Stimulated activated naive CD4-positive, alpha-beta T cell (primary cell): ENCODE data around the gene SLC38A7.
A peak's percentile ranks its signal among the peaks of the same experiment; 100 is the strongest.
"Not testable (repeated sequence)": the region's sequence is repeated elsewhere in the genome, so short reads cannot be mapped to it uniquely, and the experiment has no call there.

Experiments
- DNase-seq, 6 experiments: peaks; one replicate each; lab custom pipeline; 2025; lab: John Stamatoyannopoulos, UW

SLC38A7 gene, protein sequence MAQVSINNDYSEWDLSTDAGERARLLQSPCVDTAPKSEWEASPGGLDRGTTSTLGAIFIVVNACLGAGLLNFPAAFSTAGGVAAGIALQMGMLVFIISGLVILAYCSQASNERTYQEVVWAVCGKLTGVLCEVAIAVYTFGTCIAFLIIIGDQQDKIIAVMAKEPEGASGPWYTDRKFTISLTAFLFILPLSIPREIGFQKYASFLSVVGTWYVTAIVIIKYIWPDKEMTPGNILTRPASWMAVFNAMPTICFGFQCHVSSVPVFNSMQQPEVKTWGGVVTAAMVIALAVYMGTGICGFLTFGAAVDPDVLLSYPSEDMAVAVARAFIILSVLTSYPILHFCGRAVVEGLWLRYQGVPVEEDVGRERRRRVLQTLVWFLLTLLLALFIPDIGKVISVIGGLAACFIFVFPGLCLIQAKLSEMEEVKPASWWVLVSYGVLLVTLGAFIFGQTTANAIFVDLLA

DNA sequence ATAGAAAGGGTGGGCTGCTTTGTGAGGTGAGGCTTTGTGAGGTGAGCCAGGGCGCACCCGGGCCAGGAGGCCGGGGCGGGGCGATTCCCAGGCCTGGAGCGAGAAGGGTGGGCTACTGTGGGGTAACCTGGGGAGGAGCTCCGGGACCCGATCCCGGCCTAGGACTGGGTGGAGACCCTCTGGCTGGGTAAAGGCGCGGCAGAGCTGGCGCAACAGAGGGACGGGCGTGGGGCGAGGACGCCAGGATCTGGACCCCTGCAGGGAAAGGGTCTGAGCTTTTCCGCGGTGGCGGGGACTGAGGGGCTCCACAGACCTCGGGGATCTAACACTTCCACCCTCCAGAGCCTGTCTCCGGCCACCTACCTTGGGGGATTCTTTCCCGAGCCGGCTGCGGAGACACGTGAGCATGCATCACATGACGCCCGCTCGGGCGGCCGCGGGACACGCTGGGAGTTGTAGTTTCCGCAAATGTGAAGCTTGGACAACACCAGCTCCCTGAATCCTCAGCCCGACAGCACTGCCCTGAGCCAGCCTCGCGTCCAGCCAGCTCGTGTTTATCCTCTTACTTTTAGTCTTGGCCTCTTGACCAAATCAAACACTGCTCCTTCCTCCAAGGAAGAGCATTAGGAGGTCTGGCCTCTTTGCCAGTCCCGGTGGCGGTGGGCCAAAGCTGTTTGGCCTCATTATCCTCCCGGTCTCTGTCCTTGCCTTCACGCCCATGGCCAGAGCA, at the start of gene SLC38A7:
Gene SLC38A7 (minus strand): TSS at position 417 of the 730 bp plus-strand sequence. CDS start 4,644 bp downstream, outside the sequence.
- peak; percentile 36 to 63 (median 58) for DNase-seq

DNA sequence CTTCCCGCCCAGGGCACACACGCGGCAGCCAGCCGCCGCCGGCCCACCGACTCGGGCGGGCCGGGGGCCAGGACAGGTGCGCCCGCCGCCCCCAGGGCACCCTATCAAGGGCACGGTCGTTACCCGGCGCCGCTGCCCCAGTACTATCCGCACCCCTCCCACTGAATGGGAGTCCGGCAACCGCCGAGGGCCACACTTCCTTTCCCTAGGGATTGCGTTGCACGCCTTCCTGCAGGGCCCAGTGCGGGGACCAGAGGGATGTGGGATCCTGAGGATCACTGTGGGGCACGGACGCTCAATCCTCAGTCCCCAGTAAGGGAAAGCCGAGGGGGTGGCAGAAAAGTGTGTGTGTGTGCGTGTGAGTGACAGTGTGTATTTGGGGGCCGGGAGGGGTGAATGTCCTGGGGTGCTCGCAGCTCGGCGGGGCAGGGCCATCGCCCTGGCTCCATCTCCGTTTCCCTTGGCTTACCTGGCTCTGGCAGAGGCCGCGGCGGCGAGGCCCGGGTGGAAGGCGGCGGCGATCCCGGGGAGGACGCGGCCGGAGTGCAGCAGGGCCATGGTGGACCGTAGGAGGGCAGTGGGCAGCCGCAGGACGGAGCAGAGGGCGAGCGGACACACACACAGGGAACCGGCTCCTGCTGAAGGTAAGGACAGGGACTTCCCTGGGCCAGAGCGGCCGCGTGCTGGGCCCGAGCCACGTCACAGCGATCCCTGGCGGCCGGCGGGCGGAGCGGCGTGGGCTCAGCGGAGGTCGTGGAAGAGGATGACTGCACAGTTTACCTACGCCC, 49.3 kb upstream of the SLC38A7 start, which contains the start of gene GOT2:
Gene GOT2 (minus strand): TSS at position 646 of the 788 bp plus-strand sequence. CDS start 88 bp downstream, at position 558.
- DNase-seq: peak; percentile 48 to 78 (median 59)

DNA sequence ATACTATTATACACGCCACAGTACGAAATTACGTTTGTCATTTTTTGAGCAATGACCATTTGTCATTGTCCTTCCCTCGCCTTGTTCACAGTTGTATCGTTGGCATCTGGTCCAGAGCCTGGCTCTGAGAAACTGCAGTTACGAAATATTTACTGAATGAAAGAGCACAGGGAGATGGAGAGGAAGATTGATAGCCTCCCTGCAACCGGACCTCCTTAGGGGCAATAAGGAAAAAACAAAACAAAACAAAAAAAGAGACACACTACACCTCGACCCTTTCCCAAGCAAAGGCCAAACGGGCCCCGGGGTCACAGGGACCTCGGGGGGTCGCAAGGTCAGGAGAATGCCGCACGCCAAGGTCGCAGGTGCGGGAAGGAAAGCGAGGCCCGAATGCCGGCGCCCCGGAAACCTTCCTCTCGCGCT, 48.7 kb upstream of the SLC38A7 start:
- DNase-seq: no peak

DNA sequence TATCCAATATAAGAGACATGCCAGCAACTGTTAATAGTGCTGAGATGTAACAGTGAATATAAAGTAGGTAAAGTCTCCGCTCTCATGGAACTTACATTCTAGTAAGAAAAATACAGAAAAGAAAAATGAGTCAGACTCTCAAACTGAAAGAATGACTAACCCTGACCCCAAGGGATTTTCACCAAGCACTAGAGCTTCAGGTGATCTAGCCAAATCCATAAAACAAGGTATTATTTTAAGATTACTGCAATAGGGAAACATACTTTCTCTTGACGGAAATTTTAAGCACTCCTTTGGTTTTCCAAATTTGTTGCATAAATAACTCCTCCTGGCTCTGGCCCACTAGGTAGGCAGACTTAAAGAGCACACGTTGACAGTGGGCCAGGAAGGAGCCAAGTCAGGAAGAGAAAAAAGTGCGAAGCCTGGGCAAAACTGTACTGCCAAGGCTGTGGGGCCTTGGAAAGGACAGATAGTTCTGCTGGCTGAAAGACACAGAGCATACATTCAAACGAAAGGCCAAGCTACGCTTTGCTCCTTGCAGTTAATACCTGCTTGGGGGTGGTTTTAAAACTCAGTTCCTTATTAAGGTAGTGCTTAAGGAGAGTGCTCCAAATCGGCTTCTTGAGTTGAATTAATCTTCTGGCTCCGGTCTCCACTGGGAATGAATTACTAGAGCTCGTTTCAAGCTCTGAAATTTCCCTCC, 48.1 kb upstream of the SLC38A7 start:
- DNase-seq: no peak

DNA sequence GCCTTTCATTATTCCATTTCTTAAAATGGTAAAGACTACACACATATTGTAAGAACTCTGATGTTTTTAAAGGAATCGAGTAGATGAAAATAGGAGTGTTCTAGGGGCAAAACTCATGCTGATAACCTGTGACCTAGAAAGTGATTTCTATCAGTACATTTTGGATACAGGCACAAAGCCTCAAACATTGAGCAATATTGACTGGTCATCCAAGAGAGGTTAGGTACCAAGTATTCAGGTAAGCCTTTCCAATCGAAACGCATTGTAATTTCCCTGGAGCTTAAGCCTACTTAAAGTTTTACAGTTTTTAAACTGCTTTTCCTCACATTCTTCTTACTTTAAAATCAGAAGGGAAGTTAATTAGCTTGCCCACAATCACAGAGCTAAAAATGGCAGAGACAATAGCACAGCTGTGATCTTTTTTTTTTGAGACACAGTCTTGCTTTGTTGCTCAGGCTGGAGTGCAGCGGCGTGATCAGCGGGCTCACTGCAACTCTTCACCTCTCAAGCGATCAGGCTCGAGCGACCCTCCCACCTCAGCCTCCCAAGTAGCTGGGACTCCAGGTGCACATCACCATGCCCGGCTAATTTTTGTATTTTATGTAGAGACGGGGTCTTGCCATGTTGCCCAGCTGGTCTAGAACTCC, 46.3 kb upstream of the SLC38A7 start:
- DNase-seq: no peak

DNA sequence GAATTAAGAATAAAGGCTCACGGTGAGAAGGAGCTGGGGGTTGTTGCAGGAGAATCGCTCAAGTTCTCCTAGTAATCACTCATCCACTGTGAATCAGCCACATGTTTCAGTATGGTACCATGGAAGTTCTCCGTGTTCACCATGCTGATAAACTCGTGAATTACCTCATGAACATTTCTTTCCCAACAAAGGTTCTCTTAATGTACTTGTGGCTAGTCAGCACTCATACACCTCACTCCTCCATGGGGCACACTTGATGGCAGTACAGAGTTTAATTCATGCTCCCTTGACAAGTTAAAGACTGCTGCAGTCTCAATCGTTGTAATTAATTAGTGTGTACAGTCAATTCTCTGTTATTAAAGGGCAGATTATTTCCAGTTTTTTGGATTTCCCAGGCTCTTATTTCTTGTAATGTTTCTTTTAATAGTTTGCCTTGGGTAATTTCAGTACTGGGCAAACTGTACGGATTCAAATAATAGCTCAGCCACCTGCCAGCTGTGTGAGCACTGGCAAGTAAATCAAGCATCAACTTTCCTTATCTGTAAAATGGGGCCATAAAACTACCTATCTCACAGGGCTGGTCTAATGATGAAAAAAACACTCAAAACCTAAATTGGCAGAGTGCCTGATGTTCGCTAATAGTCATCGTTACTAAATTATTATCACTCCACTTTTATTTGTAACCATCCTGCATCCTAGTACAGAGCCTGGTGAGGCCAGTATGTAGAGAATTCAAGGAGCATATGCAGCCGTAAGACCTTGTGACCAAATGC, 43.4 kb upstream of the SLC38A7 start:
- DNase-seq: no peak

DNA sequence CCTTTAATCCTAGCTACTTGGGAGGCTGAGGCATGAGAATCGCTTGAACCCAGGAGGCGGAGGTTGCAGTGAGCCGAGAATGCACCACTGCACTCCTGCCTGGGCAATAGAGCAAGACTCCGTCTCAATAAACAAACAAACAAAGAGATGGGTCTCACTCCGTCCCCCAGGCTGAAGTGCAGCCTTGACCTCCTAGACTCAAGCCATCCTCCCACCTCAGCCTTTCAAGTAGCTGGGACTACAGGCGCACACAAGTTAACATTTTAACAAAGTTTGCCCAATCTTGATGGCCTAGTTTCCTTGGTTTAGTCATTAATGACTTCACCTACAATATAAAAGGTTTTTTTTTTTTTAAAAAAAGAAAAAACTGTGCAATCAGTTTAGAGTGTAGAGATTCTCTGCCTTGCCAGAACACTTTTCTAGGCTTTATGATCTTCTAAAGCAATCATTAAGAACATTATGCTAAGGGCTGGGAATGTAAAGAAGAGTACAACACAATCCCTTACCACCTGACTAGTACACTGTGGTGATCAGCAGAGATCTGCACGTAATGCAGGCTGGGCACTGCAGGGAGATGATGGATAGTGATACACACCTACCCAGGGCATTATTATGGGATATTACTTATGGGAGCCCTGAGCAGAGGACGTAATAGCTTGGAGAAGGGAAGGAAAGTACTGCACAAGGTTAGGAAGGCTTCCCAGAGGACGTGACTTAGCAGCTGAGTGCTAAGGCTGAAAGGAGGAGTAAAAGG, 42.6 kb upstream of the SLC38A7 start:
- DNase-seq: no peak

DNA sequence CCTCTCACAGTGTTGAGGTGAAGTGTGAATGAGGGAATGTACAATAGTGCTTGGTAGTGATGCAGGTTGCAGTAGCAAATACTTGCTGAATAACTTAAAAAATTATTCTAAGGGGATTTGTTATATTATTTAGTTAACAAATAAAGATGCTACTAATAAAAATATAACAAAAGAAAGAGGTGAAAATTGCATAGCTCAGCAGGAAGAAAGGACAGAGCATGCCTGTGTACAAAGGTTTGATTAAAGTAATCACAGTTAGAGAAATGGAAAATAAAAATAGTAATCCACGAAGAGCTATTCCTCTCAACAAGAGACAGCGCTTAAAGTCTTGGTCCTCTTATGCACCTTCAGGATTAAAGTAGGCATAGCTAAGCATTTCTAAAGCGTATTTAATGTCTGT, 38.5 kb upstream of the SLC38A7 start:
- no peak for DNase-seq

DNA sequence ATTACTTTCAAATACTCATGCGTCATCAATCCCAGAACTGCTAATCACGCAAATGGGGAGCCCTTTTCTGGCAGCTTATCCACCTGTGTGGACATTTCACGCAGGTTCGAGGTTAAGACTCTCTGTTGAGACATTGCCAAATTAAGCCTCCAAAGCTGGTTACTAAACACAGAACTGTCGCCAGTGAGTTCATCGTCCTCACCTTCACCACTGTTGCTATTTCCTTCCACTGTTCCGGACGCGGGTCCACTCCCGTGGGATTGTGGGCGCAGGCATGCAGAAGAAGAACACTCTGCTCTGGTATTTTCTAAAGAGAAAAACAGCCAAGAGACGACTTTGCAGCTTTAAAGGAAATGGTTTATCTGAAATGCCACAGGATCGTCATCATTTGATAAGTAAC, 33.4 kb upstream of the SLC38A7 start:
- no peak for DNase-seq

DNA sequence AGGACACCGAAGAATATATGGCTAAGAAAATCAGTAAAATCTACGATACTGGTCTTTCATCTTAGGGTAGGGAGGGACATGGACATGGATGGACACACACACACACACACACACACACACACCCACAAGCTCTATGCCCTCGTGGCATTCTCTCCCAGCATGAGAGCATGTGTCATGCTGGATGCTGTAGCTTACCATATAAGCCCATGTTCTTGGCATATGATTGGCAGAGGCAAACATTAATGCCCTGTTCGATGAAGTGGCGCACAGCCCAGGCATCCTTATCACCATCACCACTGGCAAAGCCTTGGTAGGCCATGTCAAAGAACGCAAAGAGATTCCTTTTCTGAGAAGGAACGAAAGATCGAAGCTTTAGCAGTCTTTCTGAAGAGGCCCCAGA, 31.9 kb upstream of the SLC38A7 start:
- no peak for DNase-seq

DNA sequence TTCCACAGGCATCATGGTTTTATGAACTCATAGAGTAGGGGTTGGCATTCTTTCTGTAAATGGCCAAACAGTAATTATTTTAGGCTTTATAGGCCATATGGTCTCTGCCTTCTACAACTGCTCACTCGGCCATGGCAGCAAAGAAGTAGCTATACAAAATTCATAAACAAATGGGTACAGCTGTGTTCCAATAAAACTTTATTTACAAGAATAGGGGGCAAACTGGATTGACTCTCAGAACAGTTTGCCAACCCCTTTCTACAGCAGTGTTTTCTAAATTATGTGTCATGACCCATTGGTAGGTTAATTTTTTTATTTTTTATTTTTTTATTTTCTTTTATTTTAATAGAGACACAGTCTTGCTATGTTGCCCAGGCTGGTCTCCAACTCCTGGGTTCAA, 29.2 kb upstream of the SLC38A7 start:
- DNase-seq: no peak

DNA sequence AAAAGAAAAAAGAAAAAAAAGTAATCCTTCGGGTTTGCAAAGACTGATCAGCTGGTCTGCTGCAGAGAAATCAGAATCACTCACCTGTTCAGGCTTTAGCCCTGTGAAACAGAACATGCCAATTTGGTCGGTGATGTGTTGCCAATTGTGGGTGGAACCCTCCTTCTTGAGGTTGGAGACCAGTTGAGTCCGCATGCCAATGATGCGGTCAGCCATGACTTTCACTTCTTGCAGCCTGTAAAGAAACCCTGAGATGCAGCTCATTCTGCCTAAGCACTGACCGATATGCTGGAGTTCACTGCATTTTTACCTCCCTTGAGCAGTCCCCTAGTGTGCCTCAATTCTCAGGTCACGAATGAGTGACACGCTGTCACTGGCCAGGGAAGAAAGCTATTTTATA, 24.8 kb upstream of the SLC38A7 start:
- no peak for DNase-seq

DNA sequence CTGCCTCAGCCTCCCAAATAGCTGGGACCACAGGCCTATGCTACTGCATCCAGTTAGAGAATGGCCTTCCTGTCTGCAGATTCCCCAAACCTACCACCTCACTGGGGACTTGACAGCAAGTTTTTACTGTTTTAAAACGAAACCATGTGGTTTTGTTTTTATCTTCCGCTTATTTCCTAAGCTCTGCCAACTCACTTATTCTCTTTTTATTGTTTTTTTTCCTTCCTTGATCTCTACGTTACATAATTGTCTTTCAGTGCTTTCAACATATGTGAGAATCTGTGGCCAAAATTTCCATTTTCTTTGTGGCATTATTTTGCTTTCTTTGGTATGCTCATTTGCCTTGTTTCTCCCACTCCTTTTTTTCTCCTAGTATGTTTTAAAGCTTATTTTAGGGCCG, 14.6 kb upstream of the SLC38A7 start:
- no peak for DNase-seq

DNA sequence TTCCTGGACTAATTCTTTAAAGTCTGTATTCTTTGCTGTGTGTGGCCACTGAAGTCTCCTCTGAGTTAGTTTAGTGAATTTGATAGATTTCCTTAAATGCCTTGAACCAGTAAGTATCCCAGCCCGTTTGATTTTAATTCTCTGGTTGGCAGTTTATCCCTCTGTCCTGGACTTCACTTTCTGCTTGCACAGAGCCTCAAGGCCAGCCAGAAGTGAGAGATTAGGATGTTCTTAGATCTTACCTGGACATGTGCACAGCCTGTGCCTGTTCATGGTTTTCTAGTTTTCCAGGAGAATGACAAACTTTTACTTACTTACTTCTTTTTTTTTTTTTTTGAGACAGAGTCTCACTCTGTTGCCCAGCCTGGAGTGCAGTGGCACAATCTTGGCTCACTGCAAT, 10.8 kb upstream of the SLC38A7 start:
- no peak for DNase-seq

DNA sequence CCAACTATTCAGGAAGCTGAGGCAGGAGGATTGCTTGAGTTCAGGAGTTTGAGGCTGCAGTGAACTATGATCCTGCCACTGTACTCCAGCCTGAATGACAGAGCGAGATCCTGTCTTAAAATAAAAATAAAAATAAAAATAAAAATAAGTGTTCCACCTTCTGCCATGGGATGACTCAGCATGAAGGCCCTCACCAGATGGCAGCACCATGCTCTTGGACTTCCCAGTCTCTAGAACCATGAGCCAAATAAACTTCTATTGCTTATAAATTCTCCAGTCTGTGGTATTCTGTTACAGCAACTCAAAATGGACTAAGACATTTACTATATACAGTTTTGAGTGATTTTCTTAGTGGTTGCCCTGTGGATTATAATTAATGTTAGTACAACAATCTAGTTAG, 7.9 kb upstream of the SLC38A7 start:
- DNase-seq: no peak

DNA sequence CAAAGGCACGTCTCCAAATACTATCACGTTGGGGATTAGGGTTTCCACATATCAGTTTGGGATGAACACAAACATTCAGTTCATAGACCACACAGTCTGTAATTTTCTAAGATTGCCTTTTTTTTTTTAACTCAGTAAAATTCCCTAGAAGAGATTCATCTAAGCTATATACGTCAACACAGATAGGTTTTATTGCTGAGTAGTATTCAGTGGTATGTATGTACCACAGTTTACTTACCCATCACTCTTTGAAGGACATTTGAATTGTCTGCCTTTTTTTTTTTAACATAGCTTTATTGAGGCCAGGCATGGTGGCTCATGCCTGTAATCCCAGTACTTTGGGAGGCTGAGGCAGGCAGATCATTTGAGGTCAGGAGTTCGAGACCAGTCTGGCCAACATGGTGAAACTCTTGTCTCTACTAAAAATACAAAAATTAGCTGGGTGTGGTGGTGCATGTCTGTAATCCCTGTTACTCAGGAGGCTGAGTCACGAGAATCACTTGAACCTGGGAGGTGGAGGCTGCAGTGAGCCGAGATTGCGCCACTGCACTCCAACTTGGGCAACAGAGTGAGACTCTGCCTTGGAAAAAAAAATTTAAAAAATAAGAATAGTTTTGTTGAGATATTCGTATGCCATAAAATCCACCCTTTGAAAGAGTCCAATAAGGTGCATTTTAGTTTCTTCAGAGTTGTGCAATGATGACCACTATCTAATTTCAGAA, 2.6 kb upstream of the SLC38A7 start:
- DNase-seq: not testable (repeated sequence)

DNA sequence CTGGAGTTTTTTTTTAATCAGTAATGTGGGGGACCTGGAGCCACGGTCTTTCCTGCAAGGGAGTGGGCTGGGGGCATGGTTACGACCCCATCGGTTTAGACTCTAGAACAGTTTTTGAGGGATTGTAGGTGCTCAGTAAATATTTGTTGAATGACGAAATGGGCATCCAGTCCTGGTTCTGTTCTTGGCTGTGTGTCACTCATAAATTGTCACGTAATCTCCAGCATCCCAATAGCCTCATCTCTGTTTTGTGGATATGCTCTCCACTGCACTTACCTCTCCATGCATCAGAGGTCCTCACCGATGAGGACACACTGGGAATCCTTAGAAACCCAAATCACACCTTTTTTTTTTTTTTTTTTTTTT, 497 bp upstream of the SLC38A7 start:
- DNase-seq: no peak

DNA sequence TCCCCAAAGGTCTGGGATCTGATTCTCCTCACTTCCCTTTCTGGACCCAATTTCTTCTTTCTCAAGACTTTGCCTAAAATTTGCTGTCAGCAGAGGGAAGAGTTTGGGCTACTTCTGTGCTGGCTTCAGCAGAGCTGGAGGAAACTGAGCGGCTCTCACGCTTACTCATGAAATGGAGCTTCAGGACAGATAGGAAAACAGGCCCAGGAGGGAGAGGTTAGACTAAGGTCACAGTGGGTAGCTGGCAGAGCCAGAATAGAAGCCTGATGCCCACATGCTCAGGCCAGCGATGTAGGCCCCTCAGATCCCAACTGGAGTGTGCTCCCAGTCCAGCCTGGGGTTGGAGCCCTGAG, 593 bp downstream of the SLC38A7 start:
- no peak for DNase-seq

DNA sequence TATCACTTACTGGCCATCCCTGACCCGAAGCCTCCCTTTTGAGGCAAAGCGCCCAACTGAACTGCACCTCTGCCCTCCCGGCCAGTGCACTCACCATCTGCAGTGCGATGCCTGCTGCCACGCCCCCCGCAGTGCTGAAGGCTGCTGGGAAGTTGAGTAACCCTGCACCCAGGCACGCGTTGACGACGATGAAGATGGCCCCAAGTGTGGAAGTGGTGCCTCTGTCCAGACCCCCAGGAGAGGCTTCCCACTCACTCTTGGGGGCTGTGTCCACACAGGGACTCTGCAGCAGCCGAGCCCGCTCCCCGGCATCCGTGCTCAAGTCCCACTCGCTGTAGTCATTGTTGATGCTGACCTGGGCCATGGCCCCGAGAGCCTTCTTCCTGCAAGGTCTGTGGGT, 4.8 kb downstream of the SLC38A7 start:
- DNase-seq: no peak
